GM21723 (cell line): ENCODE data around the gene CFAP65.
A peak's percentile ranks its signal among the peaks of the same experiment; 100 is the strongest.

ENCODE experiments used
- ATAC-seq: cut with Tn5 transposase; IDR thresholded peaks from one replicate; pipeline ENCODE4 v1.9.1; 2021; ENCODE audit warnings: mild to moderate bottlenecking, moderate library complexity; ENCODE audit not compliant: unreplicated experiment

Gene CFAP65

GRCh38 chr2:219017201-219017931, 23.9 kb downstream of the CFAP65 start:
- no peak for ATAC-seq

- ATAC-seq, result no peak
Measured at GRCh38 chr2:219016721-219017120, 24.6 kb downstream of the CFAP65 start.

DNA sequence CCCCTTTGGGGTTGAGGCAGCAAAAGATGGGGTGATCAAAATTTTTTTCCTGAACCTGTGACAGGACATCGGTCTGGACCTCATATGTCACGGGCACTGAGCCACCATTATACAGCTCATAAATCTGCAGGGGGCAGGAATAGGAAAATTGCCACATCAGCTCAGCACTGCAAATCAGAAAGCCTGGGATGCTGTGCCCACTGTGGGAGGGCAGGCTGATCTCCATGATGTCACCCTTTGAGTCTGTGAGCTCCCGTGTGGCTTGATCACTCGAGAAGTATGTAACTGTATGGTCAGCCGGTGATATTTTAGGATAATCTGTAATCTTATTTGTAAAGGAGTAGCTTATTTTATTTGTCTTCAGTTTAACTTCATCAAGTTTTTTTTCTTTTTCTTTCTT, 30.4 kb downstream of the CFAP65 start:
- no peak for ATAC-seq

DNA sequence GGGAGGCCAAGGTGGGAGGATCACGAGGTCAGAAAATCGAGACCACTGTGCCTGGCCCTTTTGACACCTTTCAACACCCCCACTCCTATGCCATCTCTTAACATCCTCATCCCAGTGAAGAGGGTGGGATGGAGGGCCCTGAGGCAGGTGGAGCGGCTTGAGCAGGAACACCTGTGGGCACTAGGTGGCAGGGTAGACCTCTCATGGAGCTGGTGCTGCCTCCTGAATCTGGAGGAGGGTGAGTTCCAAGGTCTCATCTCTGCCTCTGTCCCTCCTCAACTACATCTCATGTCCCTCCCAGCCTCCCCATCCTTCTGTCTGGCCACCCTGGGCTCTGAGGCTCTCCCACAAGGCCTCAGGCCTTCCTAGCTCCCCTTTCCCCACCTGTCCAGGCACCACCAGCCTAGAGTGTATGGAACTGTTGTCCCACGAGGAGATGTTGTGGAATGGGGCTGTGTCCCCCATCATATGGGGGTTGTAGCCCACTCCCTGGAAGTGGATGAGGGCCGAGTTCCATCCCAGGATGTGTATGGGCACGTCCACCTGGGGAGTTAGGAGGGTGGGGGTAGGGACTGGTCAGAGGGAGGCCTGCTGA, 31.1 kb downstream of the CFAP65 start:
- ATAC-seq, result no peak

GRCh38 chr2:219009294-219009693, 32.0 kb downstream of the CFAP65 start:
- ATAC-seq, result no peak

DNA sequence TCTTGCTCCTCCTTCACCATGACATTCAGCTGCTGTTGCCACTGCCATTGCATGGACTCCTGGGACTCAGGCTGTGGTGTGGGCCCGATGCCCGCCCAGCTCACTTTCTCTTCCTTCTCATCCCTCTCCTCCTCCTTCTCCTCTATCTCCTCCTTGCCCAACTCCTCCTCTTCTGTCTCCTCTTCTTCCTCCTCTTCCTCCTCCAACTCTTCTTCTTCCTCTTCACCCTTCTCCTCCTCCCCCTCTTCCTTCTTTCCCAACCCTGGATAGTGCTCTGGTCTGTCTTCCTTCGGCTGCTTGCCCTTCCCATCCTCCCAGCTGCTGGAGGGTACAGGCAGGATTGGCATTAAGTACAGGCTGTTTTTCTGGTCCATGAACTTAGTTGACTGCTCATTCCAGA, 37.3 kb downstream of the CFAP65 start:
- no peak for ATAC-seq

GRCh38 chr2:219003267-219003634, 38.1 kb downstream of the CFAP65 start:
- ATAC-seq, result no peak

DNA sequence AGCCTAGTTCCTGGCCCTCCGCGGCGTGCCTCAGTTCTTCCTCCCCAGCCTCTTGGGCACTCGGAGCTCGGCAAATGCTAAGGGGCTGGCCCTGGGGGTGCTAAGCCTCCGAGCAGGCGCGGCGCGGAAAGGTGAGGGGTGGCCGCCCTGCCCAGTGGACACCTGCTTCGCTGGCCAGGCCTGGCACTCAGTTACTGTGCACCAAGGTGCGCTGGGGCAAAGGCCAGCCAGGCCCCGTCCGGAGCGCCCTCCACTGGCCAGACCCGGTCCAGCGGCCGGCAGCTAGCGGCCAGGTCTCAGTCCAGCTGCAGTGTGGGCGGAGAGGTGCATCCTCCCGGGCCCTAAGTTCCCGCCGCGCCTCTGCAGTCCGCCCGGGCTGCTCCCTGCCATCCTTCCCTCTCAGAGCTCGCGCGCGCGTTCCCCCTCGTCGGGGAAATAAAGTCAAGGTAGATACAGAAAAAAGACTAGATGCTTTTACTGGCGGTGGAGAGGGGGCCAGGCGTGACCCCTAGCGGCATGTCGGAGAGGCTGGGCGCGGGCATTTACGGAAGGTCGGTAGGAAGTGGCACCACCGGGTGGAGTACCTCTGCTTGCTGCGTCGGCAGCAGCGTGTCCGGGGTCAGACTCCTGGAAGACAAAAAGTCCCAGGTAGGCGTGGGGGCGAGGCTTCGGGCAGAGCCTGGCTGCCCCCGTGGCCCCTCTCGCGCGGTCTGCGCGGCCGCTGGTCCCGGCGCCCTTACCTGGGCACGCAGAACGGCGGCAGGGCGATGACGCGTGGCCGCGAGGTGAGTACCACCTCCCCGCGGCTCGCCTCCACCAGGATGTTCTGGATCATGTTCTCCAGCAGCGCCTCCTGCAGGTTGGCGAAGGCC, 38.7 kb downstream of the CFAP65 start:
- no peak for ATAC-seq

DNA sequence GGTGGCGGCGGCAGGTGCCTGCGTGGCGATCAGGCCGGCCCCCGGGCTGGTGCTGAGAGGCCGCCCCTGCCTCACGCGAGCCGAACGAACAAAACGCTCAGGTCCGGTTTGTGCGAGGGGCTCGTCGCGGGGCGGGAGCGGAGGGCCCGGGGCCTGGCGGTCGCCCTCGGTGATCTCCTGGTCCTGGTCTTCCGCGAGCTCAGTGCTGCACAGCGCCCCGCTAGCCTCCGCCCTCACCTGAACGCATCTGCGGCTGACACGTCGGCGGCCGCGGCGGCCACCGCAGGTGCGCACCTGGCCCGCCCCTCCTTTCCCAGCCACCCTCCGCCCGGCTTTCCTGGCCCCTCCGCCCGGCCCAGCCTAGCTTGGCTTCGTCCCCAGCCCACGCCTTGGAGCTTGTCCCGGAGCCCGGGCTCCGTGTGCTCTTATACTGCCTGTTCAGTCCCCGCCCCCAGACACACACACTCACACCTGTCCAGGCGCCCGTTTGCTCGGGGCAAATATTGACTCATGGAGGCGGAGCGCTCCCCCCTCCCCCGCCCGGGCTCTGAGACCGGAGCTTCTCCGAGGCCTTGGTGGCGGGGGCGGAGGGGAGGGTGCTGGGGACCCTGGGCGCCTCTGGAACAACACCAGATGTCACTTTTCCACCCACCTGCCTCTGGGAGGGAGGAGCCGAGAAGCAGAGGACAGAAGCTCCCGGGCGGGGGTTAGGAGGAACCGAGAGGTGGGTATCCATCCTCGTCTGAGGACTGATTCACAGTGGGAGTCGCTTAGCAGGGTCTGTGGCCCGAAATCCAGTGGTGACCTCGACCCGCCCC, 39.5 kb downstream of the CFAP65 start:
- no peak for ATAC-seq

DNA sequence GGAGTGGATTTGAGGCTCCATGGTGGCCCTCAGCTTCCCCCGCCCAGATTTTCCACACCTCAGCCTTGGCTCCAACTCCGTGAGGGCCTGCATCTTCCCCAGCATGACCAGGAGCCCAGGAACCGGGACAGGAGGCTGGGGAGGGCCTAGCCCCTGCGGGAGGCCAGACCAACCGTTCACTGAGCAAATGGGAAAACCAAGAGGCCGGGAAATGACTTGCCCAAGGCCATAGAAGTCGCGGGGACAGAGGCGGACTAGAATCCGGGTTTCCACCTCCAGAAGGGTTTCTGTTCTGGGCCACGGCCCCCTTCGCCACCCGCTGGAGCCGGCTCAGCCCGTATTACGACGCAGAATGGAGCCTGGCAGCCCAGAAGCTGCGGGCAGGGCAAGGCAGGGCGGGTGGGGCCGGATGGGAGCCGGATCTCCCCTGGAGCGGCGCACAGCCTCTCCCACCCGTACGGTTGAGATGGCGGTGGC, 40.2 kb downstream of the CFAP65 start:
- ATAC-seq, result no peak

GRCh38 chr2:219000569-219000960, 40.8 kb downstream of the CFAP65 start:
- no peak for ATAC-seq

DNA sequence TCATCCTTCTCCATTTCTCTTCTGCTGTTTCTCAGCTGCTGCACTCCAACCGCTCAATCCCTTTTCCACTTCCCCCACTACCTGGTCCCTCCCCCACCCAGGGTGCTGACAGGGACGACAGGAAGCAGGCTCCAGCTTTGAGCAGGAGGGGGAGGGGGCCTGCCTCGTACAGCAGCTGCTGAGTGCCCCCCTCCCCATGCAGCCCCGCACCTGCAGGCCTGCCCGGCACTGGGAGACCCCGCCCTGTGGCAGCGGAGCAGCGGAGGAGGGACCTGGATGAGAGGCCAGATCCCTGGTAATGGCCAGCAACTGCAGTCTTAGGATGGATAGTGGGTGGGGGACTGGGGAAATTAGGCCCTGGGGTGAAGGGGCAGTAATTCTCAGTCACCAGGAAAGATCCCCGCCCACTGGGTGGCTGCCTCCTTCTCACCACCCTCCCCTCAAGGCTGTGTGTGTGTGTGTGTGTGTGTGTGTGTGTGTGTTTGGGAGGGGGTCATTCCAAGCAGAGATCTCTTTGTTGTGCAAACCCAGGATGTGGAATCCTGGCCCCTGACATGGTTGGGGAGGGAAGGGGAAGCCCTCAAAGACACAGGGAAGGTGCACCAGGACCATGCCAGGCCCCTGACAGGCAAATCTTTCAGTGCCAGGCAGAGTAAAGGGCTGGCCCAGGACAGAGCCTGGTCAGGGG, 41.3 kb downstream of the CFAP65 start:
- no peak for ATAC-seq

DNA sequence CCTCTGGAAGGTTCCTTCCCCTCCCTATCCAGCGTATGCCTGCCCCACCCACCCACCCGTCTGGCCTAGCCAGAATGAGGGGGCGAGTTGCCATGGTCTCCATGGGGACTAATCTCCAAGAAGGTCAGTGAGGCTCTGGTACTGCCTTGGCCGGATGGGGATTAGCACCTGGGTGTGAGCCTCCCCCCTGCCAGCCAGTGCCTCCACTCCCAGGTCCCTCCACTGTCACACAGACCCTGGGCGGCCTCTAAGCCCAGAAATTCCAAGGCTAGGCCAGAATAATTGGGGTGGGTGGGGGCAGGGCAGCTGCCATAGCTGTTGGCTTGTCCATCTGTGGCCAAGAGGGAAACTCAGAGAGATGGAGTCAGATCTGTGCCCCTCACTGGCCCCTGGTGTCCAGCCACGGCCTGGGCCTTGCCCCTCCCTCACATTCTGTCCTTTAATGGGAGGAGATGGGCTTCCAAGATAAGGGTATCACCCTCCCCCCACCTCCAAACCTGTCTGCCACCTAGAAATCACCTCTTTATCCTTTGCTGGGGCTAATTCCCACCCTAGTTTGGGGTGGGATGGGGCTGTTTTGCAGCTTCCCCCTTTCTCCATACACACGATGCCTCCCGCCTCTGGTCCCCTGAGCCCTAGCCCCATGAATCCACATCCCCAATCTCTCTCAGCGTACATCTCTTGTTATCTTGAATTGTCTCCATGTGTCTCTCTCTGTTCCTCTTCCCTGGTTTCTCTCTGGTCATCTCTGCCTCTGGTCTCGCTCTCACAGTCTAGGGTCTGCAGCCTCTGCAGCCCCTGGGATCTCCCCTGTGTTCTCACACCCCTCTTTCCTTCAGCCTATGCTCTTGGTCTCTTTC, 42.1 kb downstream of the CFAP65 start:
- ATAC-seq, result no peak

GRCh38 chr2:218998414-218999002, 42.8 kb downstream of the CFAP65 start:
- ATAC-seq, result no peak

- no peak for ATAC-seq
Measured at GRCh38 chr2:218997731-218998130, 43.6 kb downstream of the CFAP65 start.

- no peak for ATAC-seq
Measured at GRCh38 chr2:218996937-218997336, 44.4 kb downstream of the CFAP65 start.

DNA sequence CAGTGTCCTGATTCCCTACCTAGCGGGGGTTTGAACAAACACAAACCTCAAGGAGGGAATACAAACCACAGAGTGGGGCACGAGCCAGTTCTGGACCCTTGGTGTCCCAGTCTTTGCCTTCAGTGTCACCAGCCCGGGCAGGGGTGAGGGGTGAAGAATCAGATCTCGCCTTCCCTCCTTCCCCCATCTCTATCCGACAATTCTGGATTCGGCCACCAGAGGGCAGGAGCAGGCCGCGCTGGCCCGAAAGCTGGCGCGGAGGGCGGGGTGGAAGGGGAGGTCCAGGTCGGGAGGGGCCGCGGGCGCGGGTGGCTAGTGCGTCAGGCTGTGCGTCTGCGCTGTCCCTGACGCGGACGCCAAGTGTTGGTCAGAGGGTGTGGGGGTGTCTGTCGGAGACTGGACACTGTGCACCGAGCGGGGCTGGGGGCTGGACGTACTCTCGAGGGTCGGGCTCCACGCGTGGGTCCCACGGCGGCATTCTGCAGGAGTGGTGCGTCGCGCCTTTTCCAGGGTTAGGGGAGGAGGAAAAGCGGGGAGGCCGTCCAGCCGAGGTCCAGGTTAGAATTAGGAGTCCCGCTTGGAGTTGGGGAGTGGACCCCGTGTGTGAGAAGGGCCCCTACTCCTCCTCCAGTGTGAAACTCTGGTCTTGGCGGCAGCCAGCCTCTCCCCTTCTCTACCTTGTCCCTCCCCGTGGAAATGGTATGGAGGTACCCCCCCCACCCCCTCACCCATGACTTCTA, 45.2 kb downstream of the CFAP65 start:
- peak; percentile 63 for ATAC-seq

- ATAC-seq, result no peak
Measured at GRCh38 chr2:218995561-218995960, 45.8 kb downstream of the CFAP65 start.
